ENCODE data around the gene GPS1. TPM values are rescaled to one million over a fixed set of nuclear protein-coding genes. Genes with fewer than 3 reads are reported as not detected.

The GPS1 gene
- total and polyA plus RNA-seq, 2 experiments from 2014 or later, result 136 to 242 TPM

DNA sequence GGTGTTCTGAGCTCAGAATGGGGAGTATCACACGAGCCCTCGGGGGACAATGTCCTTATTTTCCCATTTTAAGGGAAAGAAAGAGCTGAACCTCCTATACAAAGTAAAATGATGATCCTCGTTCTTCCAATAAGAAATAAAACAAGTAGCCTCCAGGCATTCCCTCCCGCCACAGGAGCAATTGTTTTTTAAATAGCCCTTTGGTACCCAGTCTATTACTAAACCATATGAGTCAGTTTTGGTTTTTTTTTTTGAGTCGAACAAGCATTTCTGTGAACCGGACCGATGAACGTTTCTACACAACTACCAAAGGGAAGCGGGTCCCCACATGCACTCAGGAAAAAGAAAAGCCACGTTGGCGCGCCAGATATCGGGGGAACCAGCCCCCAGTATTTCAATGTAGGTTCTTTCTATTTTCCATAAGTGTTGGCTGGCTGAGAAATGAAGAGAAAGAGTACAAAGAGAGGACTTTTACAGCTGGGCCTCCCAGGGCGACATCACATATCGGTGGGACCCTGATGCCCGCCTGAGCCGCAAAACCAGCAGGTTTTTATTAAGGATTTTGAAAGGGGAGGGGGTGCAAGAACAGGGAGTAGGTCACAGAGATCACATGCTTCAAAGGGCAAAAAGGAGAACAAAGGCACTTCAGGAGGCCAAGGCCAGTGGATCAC is 10.4 kb upstream of the GPS1 start:
- TF ChIP-seq, protein P1, sequence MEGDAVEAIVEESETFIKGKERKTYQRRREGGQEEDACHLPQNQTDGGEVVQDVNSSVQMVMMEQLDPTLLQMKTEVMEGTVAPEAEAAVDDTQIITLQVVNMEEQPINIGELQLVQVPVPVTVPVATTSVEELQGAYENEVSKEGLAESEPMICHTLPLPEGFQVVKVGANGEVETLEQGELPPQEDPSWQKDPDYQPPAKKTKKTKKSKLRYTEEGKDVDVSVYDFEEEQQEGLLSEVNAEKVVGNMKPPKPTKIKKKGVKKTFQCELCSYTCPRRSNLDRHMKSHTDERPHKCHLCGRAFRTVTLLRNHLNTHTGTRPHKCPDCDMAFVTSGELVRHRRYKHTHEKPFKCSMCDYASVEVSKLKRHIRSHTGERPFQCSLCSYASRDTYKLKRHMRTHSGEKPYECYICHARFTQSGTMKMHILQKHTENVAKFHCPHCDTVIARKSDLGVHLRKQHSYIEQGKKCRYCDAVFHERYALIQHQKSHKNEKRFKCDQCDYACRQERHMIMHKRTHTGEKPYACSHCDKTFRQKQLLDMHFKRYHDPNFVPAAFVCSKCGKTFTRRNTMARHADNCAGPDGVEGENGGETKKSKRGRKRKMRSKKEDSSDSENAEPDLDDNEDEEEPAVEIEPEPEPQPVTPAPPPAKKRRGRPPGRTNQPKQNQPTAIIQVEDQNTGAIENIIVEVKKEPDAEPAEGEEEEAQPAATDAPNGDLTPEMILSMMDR (conservative IDR thresholded peaks at IDR 0.05; ENCODE audit: low read depth in 2 of 2), result no peak
- TF ChIP-seq JUNB (IDR thresholded peaks at IDR 0.05; ENCODE audit: unreplicated experiment), result no peak
- no peak for TF ChIP-seq ZNF331 (CRISPR knock-in tag; IDR thresholded peaks at IDR 0.05; ENCODE audit: low read depth)
- TF ChIP-seq POLR2AphosphoS5 (IDR thresholded peaks at IDR 0.05; ENCODE audit: low read depth), result no peak
- TF ChIP-seq ZNF114 (CRISPR knock-in tag; IDR thresholded peaks at IDR 0.05), result no peak
- TF ChIP-seq STAT1 (IDR thresholded peaks at IDR 0.05; ENCODE audit: unreplicated experiment), result no peak
- no peak for TF ChIP-seq EZH2phosphoT487 (IDR thresholded peaks at IDR 0.05; ENCODE audit: unreplicated experiment)
- TF ChIP-seq, protein P2, sequence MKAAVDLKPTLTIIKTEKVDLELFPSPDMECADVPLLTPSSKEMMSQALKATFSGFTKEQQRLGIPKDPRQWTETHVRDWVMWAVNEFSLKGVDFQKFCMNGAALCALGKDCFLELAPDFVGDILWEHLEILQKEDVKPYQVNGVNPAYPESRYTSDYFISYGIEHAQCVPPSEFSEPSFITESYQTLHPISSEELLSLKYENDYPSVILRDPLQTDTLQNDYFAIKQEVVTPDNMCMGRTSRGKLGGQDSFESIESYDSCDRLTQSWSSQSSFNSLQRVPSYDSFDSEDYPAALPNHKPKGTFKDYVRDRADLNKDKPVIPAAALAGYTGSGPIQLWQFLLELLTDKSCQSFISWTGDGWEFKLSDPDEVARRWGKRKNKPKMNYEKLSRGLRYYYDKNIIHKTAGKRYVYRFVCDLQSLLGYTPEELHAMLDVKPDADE (IDR thresholded peaks at IDR 0.05), result no peak
- TF ChIP-seq EZH2 (IDR thresholded peaks at IDR 0.05; ENCODE audit: low read depth, unreplicated experiment), result no peak
- TF ChIP-seq CREB1 (CRISPR knock-in tag; IDR thresholded peaks at IDR 0.05; ENCODE audit: low read depth), result no peak
- no peak for TF ChIP-seq NANOG (IDR thresholded peaks at IDR 0.05; ENCODE audit: borderline replicate concordance)
- TF ChIP-seq, protein P3, sequence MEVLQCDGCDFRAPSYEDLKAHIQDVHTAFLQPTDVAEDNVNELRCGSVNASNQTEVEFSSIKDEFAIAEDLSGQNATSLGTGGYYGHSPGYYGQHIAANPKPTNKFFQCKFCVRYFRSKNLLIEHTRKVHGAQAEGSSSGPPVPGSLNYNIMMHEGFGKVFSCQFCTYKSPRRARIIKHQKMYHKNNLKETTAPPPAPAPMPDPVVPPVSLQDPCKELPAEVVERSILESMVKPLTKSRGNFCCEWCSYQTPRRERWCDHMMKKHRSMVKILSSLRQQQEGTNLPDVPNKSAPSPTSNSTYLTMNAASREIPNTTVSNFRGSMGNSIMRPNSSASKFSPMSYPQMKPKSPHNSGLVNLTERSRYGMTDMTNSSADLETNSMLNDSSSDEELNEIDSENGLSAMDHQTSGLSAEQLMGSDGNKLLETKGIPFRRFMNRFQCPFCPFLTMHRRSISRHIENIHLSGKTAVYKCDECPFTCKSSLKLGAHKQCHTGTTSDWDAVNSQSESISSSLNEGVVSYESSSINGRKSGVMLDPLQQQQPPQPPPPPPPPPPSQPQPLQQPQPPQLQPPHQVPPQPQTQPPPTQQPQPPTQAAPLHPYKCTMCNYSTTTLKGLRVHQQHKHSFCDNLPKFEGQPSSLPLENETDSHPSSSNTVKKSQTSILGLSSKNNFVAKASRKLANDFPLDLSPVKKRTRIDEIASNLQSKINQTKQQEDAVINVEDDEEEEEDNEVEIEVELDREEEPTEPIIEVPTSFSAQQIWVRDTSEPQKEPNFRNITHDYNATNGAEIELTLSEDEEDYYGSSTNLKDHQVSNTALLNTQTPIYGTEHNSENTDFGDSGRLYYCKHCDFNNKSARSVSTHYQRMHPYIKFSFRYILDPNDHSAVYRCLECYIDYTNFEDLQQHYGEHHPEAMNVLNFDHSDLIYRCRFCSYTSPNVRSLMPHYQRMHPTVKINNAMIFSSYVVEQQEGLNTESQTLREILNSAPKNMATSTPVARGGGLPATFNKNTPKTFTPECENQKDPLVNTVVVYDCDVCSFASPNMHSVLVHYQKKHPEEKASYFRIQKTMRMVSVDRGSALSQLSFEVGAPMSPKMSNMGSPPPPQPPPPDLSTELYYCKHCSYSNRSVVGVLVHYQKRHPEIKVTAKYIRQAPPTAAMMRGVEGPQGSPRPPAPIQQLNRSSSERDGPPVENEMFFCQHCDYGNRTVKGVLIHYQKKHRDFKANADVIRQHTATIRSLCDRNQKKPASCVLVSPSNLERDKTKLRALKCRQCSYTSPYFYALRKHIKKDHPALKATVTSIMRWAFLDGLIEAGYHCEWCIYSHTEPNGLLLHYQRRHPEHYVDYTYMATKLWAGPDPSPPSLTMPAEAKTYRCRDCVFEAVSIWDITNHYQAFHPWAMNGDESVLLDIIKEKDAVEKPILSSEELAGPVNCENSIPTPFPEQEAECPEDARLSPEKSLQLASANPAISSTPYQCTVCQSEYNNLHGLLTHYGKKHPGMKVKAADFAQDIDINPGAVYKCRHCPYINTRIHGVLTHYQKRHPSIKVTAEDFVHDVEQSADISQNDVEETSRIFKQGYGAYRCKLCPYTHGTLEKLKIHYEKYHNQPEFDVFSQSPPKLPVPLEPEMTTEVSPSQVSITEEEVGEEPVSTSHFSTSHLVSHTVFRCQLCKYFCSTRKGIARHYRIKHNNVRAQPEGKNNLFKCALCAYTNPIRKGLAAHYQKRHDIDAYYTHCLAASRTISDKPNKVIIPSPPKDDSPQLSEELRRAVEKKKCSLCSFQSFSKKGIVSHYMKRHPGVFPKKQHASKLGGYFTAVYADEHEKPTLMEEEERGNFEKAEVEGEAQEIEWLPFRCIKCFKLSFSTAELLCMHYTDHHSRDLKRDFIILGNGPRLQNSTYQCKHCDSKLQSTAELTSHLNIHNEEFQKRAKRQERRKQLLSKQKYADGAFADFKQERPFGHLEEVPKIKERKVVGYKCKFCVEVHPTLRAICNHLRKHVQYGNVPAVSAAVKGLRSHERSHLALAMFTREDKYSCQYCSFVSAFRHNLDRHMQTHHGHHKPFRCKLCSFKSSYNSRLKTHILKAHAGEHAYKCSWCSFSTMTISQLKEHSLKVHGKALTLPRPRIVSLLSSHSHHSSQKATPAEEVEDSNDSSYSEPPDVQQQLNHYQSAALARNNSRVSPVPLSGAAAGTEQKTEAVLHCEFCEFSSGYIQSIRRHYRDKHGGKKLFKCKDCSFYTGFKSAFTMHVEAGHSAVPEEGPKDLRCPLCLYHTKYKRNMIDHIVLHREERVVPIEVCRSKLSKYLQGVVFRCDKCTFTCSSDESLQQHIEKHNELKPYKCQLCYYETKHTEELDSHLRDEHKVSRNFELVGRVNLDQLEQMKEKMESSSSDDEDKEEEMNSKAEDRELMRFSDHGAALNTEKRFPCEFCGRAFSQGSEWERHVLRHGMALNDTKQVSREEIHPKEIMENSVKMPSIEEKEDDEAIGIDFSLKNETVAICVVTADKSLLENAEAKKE (CRISPR knock-in tag; IDR thresholded peaks at IDR 0.05), result no peak
- TF ChIP-seq, protein P4, sequence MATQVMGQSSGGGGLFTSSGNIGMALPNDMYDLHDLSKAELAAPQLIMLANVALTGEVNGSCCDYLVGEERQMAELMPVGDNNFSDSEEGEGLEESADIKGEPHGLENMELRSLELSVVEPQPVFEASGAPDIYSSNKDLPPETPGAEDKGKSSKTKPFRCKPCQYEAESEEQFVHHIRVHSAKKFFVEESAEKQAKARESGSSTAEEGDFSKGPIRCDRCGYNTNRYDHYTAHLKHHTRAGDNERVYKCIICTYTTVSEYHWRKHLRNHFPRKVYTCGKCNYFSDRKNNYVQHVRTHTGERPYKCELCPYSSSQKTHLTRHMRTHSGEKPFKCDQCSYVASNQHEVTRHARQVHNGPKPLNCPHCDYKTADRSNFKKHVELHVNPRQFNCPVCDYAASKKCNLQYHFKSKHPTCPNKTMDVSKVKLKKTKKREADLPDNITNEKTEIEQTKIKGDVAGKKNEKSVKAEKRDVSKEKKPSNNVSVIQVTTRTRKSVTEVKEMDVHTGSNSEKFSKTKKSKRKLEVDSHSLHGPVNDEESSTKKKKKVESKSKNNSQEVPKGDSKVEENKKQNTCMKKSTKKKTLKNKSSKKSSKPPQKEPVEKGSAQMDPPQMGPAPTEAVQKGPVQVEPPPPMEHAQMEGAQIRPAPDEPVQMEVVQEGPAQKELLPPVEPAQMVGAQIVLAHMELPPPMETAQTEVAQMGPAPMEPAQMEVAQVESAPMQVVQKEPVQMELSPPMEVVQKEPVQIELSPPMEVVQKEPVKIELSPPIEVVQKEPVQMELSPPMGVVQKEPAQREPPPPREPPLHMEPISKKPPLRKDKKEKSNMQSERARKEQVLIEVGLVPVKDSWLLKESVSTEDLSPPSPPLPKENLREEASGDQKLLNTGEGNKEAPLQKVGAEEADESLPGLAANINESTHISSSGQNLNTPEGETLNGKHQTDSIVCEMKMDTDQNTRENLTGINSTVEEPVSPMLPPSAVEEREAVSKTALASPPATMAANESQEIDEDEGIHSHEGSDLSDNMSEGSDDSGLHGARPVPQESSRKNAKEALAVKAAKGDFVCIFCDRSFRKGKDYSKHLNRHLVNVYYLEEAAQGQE (IDR thresholded peaks at IDR 0.05; ENCODE audit: unreplicated experiment), result no peak
- H3K9me3 Mint-ChIP-seq, result no peaks in the 10 kb centered on the region; the same call in 2 of the 3 replicates
- Histone ChIP-seq H3K27me3 (ENCODE audit: insufficient read depth) (no peaks in the 10 kb centered on the region), H3K4me2 (no peak overlapping the region), H2AFZ (no peak overlapping the region), H3K9me2 (ENCODE audit: insufficient read depth) (no peaks in the 10 kb centered on the region), H3K27ac (ENCODE audit: low read depth) (no peak overlapping the region), H3K4me3 (no peak overlapping the region), H3K36me3 (ENCODE audit: insufficient read depth) (no peaks in the 10 kb centered on the region), H3K4me1 (ENCODE audit: insufficient read depth) (no peaks in the 10 kb centered on the region; the same call in 1 of the 2 replicates), H4K20me1 (replicated peaks; ENCODE audit: insufficient read depth) (no peaks in the 10 kb centered on the region), H3K79me2 (replicated peaks; ENCODE audit: insufficient read depth) (no peaks in the 10 kb centered on the region), H3F3A (replicated peaks; ENCODE audit: low read depth) (peaks cover 5% of the 10 kb centered on the region; the same call in 1 of the 2 replicates)
- H3K4me1 Mint-ChIP-seq, result peaks cover 21% of the 10 kb centered on the region
- peaks cover 12% of the 10 kb centered on the region for H3K27me3 Mint-ChIP-seq (ENCODE audit: insufficient read depth, low read depth, poor library complexity)
- no peak overlapping the region; the same call in 2 of the 3 replicates for H3K4me3 Mint-ChIP-seq
- no peak for ATAC-seq
- H3K36me3 Mint-ChIP-seq (ENCODE audit: low read depth), result no peaks in the 10 kb centered on the region; the same call in 2 of the 3 replicates
- H3K27ac Mint-ChIP-seq, result no peak overlapping the region
- DNase-seq (ENCODE audit: low spot score), result no peak
